C4-2B (cell line): ENCODE measurements around the gene EPHA6.

Experiments
- H3K27ac ChIP-seq: fragments of 450-650 bp; 2 replicates; pipeline ENCODE4 v1.5.1; 2017
- CTCF ChIP-seq: fragments of 450-650 bp; conservative IDR thresholded peaks from 2 replicates; pipeline ENCODE4 v1.5.1; 2017; ENCODE audit warnings: mild to moderate bottlenecking
- ZFX ChIP-seq: fragments of 450-650 bp; IDR thresholded peaks from 2 replicates; pipeline ENCODE4 v1.6.1; 2017

EPHA6 gene

GRCh38 chr3:97772926-97773325 lies 958.5 kb downstream of the EPHA6 start:
- TF ChIP-seq ZFX: no peak
- TF ChIP-seq CTCF: no peak
- no peak overlapping the region for H3K27ac ChIP-seq

GRCh38 chr3:97778152-97778551 lies 963.8 kb downstream of the EPHA6 start:
- TF ChIP-seq CTCF (no peak), ZFX (no peak)

GRCh38 chr3:97793420-97794019 lies 979.1 kb downstream of the EPHA6 start:
- peak; percentile 78 for TF ChIP-seq CTCF
- no peak for TF ChIP-seq ZFX
- H3K27ac ChIP-seq: no peak overlapping the region

More at GRCh38 chr3:97778152-97778551, 963.8 kb downstream of the EPHA6 start:
- no peak overlapping the region for H3K27ac ChIP-seq

- no peak overlapping the region for H3K27ac ChIP-seq
- TF ChIP-seq CTCF (no peak), ZFX (no peak)
These were observed 981.6 kb downstream of the EPHA6 start for GRCh38 chr3:97795951-97796350.
